ENCODE results near the gene EML2. TPM values are rescaled to one million over a fixed set of nuclear protein-coding genes. Genes with fewer than 3 reads are reported as not detected.
"Not testable (repeated sequence)": the region's sequence is repeated elsewhere in the genome, so short reads cannot be mapped to it uniquely, and the experiment has no call there.

Gene EML2
- total and polyA plus RNA-seq, 4 donors, result 37.6 to 135 (median 99.7) TPM

- 26% methylated on average over 37 of the region's 40 CpGs for WGBS (ENCODE audit: insufficient coverage)
- peaks cover 39% of the 10 kb centered on the region for H3K36me3 ChIP-seq (ENCODE audit: control insufficient read depth, insufficient read depth, low read length)
- H3K4me1 ChIP-seq (ENCODE audit: control insufficient read depth, insufficient read depth, low read length), result peaks cover 67% of the 10 kb centered on the region
- peak in 2 of 6 donors; percentile 2 to 45 for DNase-seq (ENCODE audit: low read depth in 4 of 6, low spot score in 6 of 6)
- H3K27me3 ChIP-seq (ENCODE audit: control insufficient read depth, insufficient read depth, low read length), result peaks cover 2% of the 10 kb centered on the region
- peak overlapping the region; percentile 28 for H3K4me3 ChIP-seq (ENCODE audit: low read depth, low read length)
- H3K27ac ChIP-seq (ENCODE audit: low read depth, low read length), result peak overlapping the region; percentile 54
- H3K9me3 ChIP-seq (ENCODE audit: control insufficient read depth, insufficient read depth, low read length), result no peaks in the 10 kb centered on the region
Measured at GRCh38 chr19:45641274-45642105, 2.3 kb upstream of the EML2 start.

GRCh38 chr19:45640849-45641273 is 1.7 kb upstream of the EML2 start:
- peaks cover 61% of the 10 kb centered on the region for H3K4me1 ChIP-seq (ENCODE audit: control insufficient read depth, insufficient read depth, low read length)
- no peak for DNase-seq (ENCODE audit: low read depth in 4 of 6, low spot score in 6 of 6)
- WGBS (ENCODE audit: insufficient coverage), result 47% methylated on average over 17 of the region's 17 CpGs
- no peak overlapping the region for H3K4me3 ChIP-seq (ENCODE audit: low read depth, low read length)
- H3K27ac ChIP-seq (ENCODE audit: low read depth, low read length), result no peak overlapping the region
- H3K27me3 ChIP-seq (ENCODE audit: control insufficient read depth, insufficient read depth, low read length), result peaks cover 2% of the 10 kb centered on the region
- H3K36me3 ChIP-seq (ENCODE audit: control insufficient read depth, insufficient read depth, low read length), result peaks cover 45% of the 10 kb centered on the region
- H3K9me3 ChIP-seq (ENCODE audit: control insufficient read depth, insufficient read depth, low read length), result no peaks in the 10 kb centered on the region

DNA sequence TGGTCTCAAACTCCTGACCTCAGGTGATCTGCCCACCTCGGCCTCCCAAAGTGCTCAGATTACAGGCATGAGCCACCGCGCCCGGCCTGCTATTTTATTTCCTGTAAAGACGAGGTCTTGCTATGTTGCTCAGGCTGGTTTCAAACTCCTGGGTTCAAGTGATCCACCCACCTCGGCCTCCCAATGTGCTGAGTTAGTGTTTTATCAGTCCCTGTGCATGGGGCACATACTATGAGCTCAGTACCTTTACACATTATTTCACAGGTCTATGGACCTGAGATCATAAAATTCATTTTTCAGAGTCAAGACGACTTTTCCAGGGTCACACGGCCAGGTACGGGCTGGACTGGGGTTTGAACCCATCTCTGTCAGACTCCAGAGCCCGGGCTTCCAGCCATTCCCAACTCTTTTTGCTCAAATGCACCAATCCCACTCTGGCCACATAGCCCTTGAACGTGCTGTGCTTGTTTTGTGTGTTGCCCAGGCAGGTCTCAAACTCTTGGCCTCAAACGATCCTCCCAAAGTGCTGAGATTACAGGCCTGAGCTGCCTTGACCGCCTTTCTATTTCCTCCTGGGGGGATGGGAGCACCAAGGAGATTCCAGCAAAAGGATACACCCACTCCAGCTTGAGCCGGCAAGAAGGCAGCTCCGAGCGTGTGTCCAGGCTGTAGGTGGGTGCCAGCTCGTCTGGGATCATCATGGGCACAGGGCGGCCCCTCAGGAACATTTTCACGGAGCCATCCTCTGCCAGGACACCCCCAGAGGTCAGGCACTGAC is 1.1 kb downstream of the EML2 start:
- H3K27ac ChIP-seq (ENCODE audit: low read depth, low read length), result no peak overlapping the region
- H3K36me3 ChIP-seq (ENCODE audit: control insufficient read depth, insufficient read depth, low read length), result peaks cover 53% of the 10 kb centered on the region
- peaks cover 34% of the 10 kb centered on the region for H3K4me1 ChIP-seq (ENCODE audit: control insufficient read depth, insufficient read depth, low read length)
- H3K9me3 ChIP-seq (ENCODE audit: control insufficient read depth, insufficient read depth, low read length), result no peaks in the 10 kb centered on the region
- WGBS (ENCODE audit: insufficient coverage), result 71% methylated on average over 17 of the region's 19 CpGs
- H3K4me3 ChIP-seq (ENCODE audit: low read depth, low read length), result no peak overlapping the region
- DNase-seq (ENCODE audit: low read depth in 4 of 6, low spot score in 6 of 6), result no peak
- H3K27me3 ChIP-seq (ENCODE audit: control insufficient read depth, insufficient read depth, low read length), result no peaks in the 10 kb centered on the region

- DNase-seq (ENCODE audit: low read depth in 4 of 6, low spot score in 6 of 6), result no peak
- H3K9me3 ChIP-seq (ENCODE audit: control insufficient read depth, insufficient read depth, low read length), result no peaks in the 10 kb centered on the region
- H3K27me3 ChIP-seq (ENCODE audit: control insufficient read depth, insufficient read depth, low read length), result no peaks in the 10 kb centered on the region
- peaks cover 30% of the 10 kb centered on the region for H3K4me1 ChIP-seq (ENCODE audit: control insufficient read depth, insufficient read depth, low read length)
- H3K36me3 ChIP-seq (ENCODE audit: control insufficient read depth, insufficient read depth, low read length), result peaks cover 60% of the 10 kb centered on the region
- no peak overlapping the region for H3K4me3 ChIP-seq (ENCODE audit: low read depth, low read length)
- H3K27ac ChIP-seq (ENCODE audit: low read depth, low read length), result no peak overlapping the region
- WGBS (ENCODE audit: insufficient coverage), result 60% methylated on average over 1 of the region's 2 CpGs
Measured at GRCh38 chr19:45636902-45637301, 2.3 kb downstream of the EML2 start.

DNA sequence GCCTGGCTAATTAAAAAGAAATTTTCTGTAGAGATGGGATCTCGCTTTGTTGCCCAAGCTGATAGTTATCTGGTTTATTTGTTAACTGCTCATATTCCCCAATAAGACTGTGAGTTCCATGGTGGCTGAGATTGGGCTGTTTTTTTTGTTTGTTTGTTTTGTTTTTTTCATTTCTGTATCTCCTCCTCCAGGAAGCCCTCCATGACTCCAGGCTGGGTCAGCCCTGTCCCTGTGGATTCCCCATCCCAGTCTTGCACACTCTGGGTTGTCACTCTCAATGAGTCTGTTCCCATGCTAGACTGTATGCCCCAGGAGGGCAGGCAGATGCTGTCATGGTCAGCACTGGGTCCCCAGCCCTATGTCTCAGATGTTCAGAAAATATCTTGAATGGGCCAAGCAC is 2.9 kb downstream of the EML2 start:
- Histone ChIP-seq H3K9me3 (ENCODE audit: control insufficient read depth, insufficient read depth, low read length) (no peaks in the 10 kb centered on the region), H3K27me3 (ENCODE audit: control insufficient read depth, insufficient read depth, low read length) (no peaks in the 10 kb centered on the region), H3K27ac (ENCODE audit: low read depth, low read length) (no peak overlapping the region), H3K4me1 (ENCODE audit: control insufficient read depth, insufficient read depth, low read length) (peaks cover 24% of the 10 kb centered on the region), H3K36me3 (ENCODE audit: control insufficient read depth, insufficient read depth, low read length) (peaks cover 58% of the 10 kb centered on the region), H3K4me3 (ENCODE audit: low read depth, low read length) (no peak overlapping the region)
- DNase-seq (ENCODE audit: low read depth in 4 of 6, low spot score in 6 of 6), result no peak
- no CpG with 5 or more reads among the region's 1 CpG for WGBS (ENCODE audit: insufficient coverage)

DNA sequence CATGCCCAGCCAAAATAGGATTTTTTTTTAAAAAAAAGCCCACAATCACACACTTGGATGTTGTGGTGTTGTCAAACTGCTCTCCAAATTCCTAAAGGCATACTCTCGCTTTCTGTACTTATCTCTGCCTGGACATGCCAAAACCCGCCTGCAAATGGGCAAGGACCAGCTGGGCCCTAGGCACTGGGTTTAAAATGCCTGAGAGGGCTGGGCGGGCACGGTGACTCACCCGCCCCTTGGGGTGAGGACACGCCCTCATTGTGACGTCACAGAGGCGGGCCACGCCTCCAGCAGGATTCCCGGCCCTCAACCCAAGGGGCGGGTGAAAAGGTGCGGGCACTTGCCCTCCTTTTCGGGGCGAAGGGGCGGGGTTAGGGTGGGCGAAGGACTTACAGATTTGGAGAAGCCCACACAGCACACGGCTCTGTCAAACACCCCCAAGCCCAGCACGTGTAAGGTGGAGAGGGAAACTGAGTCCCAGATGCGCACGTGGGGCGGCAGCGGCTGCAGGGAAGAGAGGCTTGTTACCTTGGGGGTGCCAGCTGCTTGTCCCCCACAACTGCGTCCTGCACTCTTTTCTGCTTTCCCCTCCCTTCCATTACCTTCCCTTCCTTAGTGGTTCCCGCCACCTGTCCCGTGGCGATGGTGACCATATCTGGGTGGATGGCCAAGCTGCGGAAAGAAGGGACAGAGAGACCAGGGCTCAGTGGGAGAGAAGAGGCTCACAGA is 6.6 kb downstream of the EML2 start:
- 18% methylated on average over 14 of the region's 27 CpGs for WGBS (ENCODE audit: insufficient coverage)
- H3K27me3 ChIP-seq (ENCODE audit: control insufficient read depth, insufficient read depth, low read length), result no peaks in the 10 kb centered on the region
- H3K9me3 ChIP-seq (ENCODE audit: control insufficient read depth, insufficient read depth, low read length), result no peaks in the 10 kb centered on the region
- H3K4me1 ChIP-seq (ENCODE audit: control insufficient read depth, insufficient read depth, low read length), result peaks cover 8% of the 10 kb centered on the region
- no peak overlapping the region for H3K4me3 ChIP-seq (ENCODE audit: low read depth, low read length)
- H3K36me3 ChIP-seq (ENCODE audit: control insufficient read depth, insufficient read depth, low read length), result peaks cover 59% of the 10 kb centered on the region
- no peak overlapping the region for H3K27ac ChIP-seq (ENCODE audit: low read depth, low read length)
- peak in 2 of 6 donors; percentile 41 to 63 for DNase-seq (ENCODE audit: low read depth in 4 of 6, low spot score in 6 of 6)

DNA sequence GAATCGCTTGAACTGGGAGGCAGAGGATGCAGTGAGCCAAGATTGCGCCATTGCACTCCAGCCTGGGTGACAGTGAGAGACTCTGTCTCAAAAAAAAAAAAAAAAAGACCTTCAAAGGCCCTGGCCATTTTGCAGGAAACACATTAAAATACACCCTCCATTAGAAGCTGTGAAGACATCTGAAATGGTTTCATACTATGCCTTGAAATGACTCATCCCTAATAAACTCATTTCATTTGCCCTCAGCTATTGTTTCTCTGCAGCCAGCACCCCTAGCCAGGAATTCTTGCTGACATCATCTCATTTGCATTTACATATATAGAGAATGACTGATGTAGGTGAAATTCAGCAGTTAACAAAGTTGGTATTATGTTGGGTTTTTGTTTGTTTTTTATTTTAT is 8.7 kb downstream of the EML2 start:
- no peak overlapping the region for H3K27ac ChIP-seq (ENCODE audit: low read depth, low read length)
- H3K4me3 ChIP-seq (ENCODE audit: low read depth, low read length), result no peak overlapping the region
- H3K9me3 ChIP-seq (ENCODE audit: control insufficient read depth, insufficient read depth, low read length), result no peaks in the 10 kb centered on the region
- 100% methylated on average over 2 of the region's 2 CpGs for WGBS (ENCODE audit: insufficient coverage)
- H3K36me3 ChIP-seq (ENCODE audit: control insufficient read depth, insufficient read depth, low read length), result peaks cover 73% of the 10 kb centered on the region
- peaks cover 8% of the 10 kb centered on the region for H3K4me1 ChIP-seq (ENCODE audit: control insufficient read depth, insufficient read depth, low read length)
- H3K27me3 ChIP-seq (ENCODE audit: control insufficient read depth, insufficient read depth, low read length), result no peaks in the 10 kb centered on the region
- no peak for DNase-seq (ENCODE audit: low read depth in 4 of 6, low spot score in 6 of 6)

DNA sequence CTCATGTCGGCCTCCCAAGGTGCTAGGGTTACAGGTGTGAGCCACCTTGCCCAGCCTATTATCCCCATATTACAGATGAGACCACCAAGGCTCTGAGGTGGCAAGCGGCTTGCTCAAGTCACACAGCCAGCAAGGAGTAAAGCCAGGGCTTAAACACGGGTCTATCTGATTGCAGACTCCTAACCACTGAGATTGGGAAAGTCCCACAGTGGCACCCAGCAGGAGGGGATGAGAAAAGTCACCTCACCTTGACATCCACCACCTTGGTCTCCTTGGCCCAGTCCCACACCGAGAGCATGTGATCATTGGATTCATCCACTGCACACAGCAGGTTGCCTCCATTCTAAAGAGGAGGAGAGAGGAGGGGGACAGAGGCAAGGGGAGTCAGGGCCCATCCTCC is 9.5 kb downstream of the EML2 start:
- Histone ChIP-seq H3K27ac (ENCODE audit: low read depth, low read length) (no peak overlapping the region), H3K4me1 (ENCODE audit: control insufficient read depth, insufficient read depth, low read length) (peaks cover 8% of the 10 kb centered on the region), H3K36me3 (ENCODE audit: control insufficient read depth, insufficient read depth, low read length) (peaks cover 80% of the 10 kb centered on the region), H3K9me3 (ENCODE audit: control insufficient read depth, insufficient read depth, low read length) (no peaks in the 10 kb centered on the region), H3K4me3 (ENCODE audit: low read depth, low read length) (no peak overlapping the region), H3K27me3 (ENCODE audit: control insufficient read depth, insufficient read depth, low read length) (no peaks in the 10 kb centered on the region)
- no peak for DNase-seq (ENCODE audit: low read depth in 4 of 6, low spot score in 6 of 6)
- 90% methylated on average over 2 of the region's 4 CpGs for WGBS (ENCODE audit: insufficient coverage)

DNA sequence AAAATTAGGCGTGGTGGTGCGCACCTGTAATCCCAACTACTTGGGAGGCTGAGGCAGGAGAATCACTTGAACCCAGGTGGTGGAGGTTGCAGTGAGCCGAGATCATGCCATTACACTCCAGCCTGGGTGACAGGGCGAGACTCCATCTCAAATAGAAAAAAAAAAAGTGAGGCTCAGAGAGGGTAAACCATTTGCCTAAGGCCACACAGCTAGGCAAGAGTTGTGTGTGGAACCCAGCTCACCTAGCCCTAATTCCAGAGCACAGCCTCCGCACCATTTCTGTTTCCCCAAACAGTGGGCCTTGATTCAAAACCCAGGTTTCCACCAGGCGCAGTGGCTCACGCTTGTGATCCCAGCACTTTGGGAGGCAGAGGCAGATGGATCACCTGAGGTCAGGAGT is 11.0 kb downstream of the EML2 start:
- not testable (repeated sequence) for H3K9me3 ChIP-seq (ENCODE audit: control insufficient read depth, insufficient read depth, low read length); H3K4me1 ChIP-seq (ENCODE audit: control insufficient read depth, insufficient read depth, low read length); DNase-seq (ENCODE audit: low read depth in 4 of 6, low spot score in 6 of 6); H3K4me3 ChIP-seq (ENCODE audit: low read depth, low read length); H3K27ac ChIP-seq (ENCODE audit: low read depth, low read length); H3K27me3 ChIP-seq (ENCODE audit: control insufficient read depth, insufficient read depth, low read length)
- 93% methylated on average over 3 of the region's 7 CpGs for whole genome bisulfite sequencing (ENCODE audit: insufficient coverage)
- H3K36me3 ChIP-seq (ENCODE audit: control insufficient read depth, insufficient read depth, low read length), result peaks cover 80% of the 10 kb centered on the region

All from spinal cord (tissue), 10 donors.